ENCODE measurements around the gene VAV3. TPM values are rescaled to one million over a fixed set of nuclear protein-coding genes. Genes with fewer than 3 reads are reported as not detected.

Gene VAV3
- total and polyA plus RNA-seq, 2 of the 8 experiments (the other 6 are each of a cell fraction or from before 2014, with no cell fraction given), result 2.9 to 7.9 TPM

GRCh38 chr1:107981277-107981676 is 16.3 kb upstream of the VAV3 start:
- WGBS, 2 experiments (ENCODE audit: extremely low coverage in 1 of 2, insufficient coverage in 1 of 2, insufficient read length in 1 of 2, insufficient replicate concordance in 2 of 2, low coverage in 1 of 2, low lambda C conversion rate in 2 of 2, missing lambda C conversion rate in 1 of 2), result 78% methylated on average over 7 of the region's 7 CpGs; no CpG with 5 or more reads in 1 of the 2 experiments
- Histone ChIP-seq H3K56ac (replicated peaks; ENCODE audit: insufficient read length, low read depth, low read length) (no peak overlapping the region), H3K4me3 (ENCODE audit: extremely low read depth in 1 of 4, insufficient read depth in 2 of 4, low read depth in 3 of 4, low read length in 4 of 4) (no peak overlapping the region), H3K9me3 (ENCODE audit: insufficient read depth in 2 of 2, low read depth in 1 of 2, low read length in 1 of 2) (no peaks in the 10 kb centered on the region), H2BK20ac (ENCODE audit: low read length) (no peak overlapping the region), H4K8ac (ENCODE audit: extremely low read depth, insufficient read depth, low read length) (no peak overlapping the region), H3K4me2 (ENCODE audit: insufficient read depth in 1 of 2, low read depth in 2 of 2, low read length in 2 of 2) (no peak overlapping the region), H3K14ac (ENCODE audit: insufficient read length) (no peak overlapping the region), H3K27me3 (replicated peaks in 1 of 4; ENCODE audit: control insufficient read depth in 3 of 4, extremely low read depth in 1 of 4, insufficient read depth in 3 of 4, low read length in 3 of 4) (no peaks in the 10 kb centered on the region), H4K20me1 (replicated peaks in 1 of 2; ENCODE audit: control insufficient read depth in 1 of 2, insufficient read depth in 2 of 2, low read length in 2 of 2) (no peaks in the 10 kb centered on the region), H3K27ac (ENCODE audit: low read depth, low read length) (no peak overlapping the region), H2AK5ac (ENCODE audit: low read depth, low read length) (no peak overlapping the region), H2BK12ac (ENCODE audit: low read depth, low read length) (no peak overlapping the region), H3K18ac (ENCODE audit: extremely low read depth, low read length) (no peak overlapping the region), H2AFZ (ENCODE audit: low read length) (no peak overlapping the region), H4K91ac (replicated peaks; ENCODE audit: insufficient read length, low read length) (no peak overlapping the region), H3K36me3 (ENCODE audit: control insufficient read depth in 2 of 4, insufficient read depth in 4 of 4, low read length in 3 of 4) (no peaks in the 10 kb centered on the region), H3K4me1 (replicated peaks in 1 of 4; ENCODE audit: control insufficient read depth in 3 of 4, insufficient read depth in 4 of 4, low read length in 3 of 4) (no peaks in the 10 kb centered on the region), H2BK120ac (replicated peaks; ENCODE audit: low read depth, low read length) (no peak overlapping the region), H2BK5ac (ENCODE audit: low read depth, low read length) (no peak overlapping the region), H4K5ac (ENCODE audit: insufficient read length, low read depth, low read length) (no peak overlapping the region), H3K4ac (replicated peaks; ENCODE audit: insufficient read length, low read depth, low read length) (no peak overlapping the region), H3K23ac (ENCODE audit: insufficient read length) (no peak overlapping the region), H2BK15ac (ENCODE audit: low read length) (no peak overlapping the region), H3K79me2 (ENCODE audit: control insufficient read depth in 1 of 2, insufficient read depth in 2 of 2, low read length in 2 of 2) (no peaks in the 10 kb centered on the region), H3K23me2 (ENCODE audit: low read depth, low read length) (no peaks in the 10 kb centered on the region; the same call in 1 of the 2 replicates), H3K9ac (replicated peaks in 1 of 4; ENCODE audit: extremely low read depth in 1 of 4, low read depth in 3 of 4, low read length in 3 of 4) (no peak overlapping the region), H3K79me1 (ENCODE audit: low read depth, low read length) (no peaks in the 10 kb centered on the region)
- ChIA-PET POLR2A (ENCODE audit: partially characterized antibody) (no interaction called here), CTCF (ENCODE audit: partially characterized antibody) (no interaction called here)
- FAIRE-seq, result no peak
- DNase-seq (ENCODE audit: low read depth in 1 of 2, low spot score in 2 of 2), result no peak
- TF ChIP-seq, protein P1, sequence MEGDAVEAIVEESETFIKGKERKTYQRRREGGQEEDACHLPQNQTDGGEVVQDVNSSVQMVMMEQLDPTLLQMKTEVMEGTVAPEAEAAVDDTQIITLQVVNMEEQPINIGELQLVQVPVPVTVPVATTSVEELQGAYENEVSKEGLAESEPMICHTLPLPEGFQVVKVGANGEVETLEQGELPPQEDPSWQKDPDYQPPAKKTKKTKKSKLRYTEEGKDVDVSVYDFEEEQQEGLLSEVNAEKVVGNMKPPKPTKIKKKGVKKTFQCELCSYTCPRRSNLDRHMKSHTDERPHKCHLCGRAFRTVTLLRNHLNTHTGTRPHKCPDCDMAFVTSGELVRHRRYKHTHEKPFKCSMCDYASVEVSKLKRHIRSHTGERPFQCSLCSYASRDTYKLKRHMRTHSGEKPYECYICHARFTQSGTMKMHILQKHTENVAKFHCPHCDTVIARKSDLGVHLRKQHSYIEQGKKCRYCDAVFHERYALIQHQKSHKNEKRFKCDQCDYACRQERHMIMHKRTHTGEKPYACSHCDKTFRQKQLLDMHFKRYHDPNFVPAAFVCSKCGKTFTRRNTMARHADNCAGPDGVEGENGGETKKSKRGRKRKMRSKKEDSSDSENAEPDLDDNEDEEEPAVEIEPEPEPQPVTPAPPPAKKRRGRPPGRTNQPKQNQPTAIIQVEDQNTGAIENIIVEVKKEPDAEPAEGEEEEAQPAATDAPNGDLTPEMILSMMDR (IDR thresholded peaks at IDR 0.05; ENCODE audit: control extremely low read depth in 1 of 3, insufficient read depth in 1 of 3, low read depth in 1 of 3, low read length in 3 of 3), result no peak
- TF ChIP-seq BACH1 (IDR thresholded peaks at IDR 0.05; ENCODE audit: low read length) (no peak), BCL11A (IDR thresholded peaks at IDR 0.05; ENCODE audit: low read depth in 2 of 2, low read length in 2 of 2) (no peak), POLR2A (IDR thresholded peaks at IDR 0.05; ENCODE audit: control extremely low read depth in 1 of 2, low read depth in 2 of 2, low read length in 2 of 2) (no peak), RFX5 (IDR thresholded peaks at IDR 0.05; ENCODE audit: borderline replicate concordance, low read depth, low read length) (no peak), TBP (IDR thresholded peaks at IDR 0.05; ENCODE audit: low read depth, low read length) (no peak), NRF1 (IDR thresholded peaks at IDR 0.05; ENCODE audit: low read depth, low read length) (no peak), CBX8 (IDR thresholded peaks at IDR 0.05; ENCODE audit: borderline replicate concordance, low read depth, low read length) (no peak), SP1 (IDR thresholded peaks at IDR 0.05; ENCODE audit: low read depth, low read length) (no peak), HDAC2 (IDR thresholded peaks at IDR 0.05; ENCODE audit: borderline replicate concordance in 1 of 2, low read depth in 2 of 2, low read length in 2 of 2) (no peak), CBX5 (IDR thresholded peaks at IDR 0.05; ENCODE audit: low read depth, low read length) (no peak), EZH2 (IDR thresholded peaks at IDR 0.05; ENCODE audit: low read depth, low read length, severe bottlenecking) (no peak), SAP30 (IDR thresholded peaks at IDR 0.05; ENCODE audit: insufficient read depth, insufficient replicate concordance, low read length) (no peak)
